GM12892 (cell line): ENCODE measurements around the gene SYT12.
A peak's percentile ranks its signal among the peaks of the same experiment; 100 is the strongest.

ENCODE experiments used
- DNase-seq: peaks from one replicate; pipeline ENCODE4 v3.0.0; 2011; ENCODE audit not compliant: insufficient read length
- FAIRE-seq: peaks from 2 replicates; lab custom pipeline; 2011; peaks lifted over from hg19 to GRCh38; lab: Jason Lieb, UNC
- POLR2A ChIP-seq: IDR thresholded peaks from 2 replicates; pipeline ENCODE4 v1.6.1; 2011; ENCODE audit warnings: low read depth, low read length, control low read depth
- POLR2AphosphoS5 ChIP-seq: IDR thresholded peaks from 2 replicates; pipeline ENCODE4 v1.6.1; 2011; ENCODE audit warnings: low read depth, low read length, control low read depth
- TAF1 ChIP-seq: IDR thresholded peaks from 2 replicates; pipeline ENCODE4 v1.6.1; 2011; ENCODE audit warnings: low read depth, mild to moderate bottlenecking, control low read depth, low read length, borderline replicate concordance

The SYT12 gene

GRCh38 chr11:67024410-67024809 is 1.5 kb downstream of the SYT12 start:
- FAIRE-seq (peak; percentile 53), DNase-seq (no peak)
- TF ChIP-seq TAF1 (no peak), POLR2AphosphoS5 (no peak), POLR2A (no peak)

- TF ChIP-seq TAF1, result no peak
- no peak for TF ChIP-seq POLR2A
- no peak for TF ChIP-seq POLR2AphosphoS5
- no peak for DNase-seq
- peak; percentile 67 for FAIRE-seq
These were observed 2.0 kb downstream of the SYT12 start for GRCh38 chr11:67024966-67025365.

GRCh38 chr11:67025750-67026149 is 2.8 kb downstream of the SYT12 start:
- no peak for DNase-seq
- no peak for TF ChIP-seq TAF1
- no peak for TF ChIP-seq POLR2AphosphoS5
- no peak for TF ChIP-seq POLR2A
- peak; percentile 5 for FAIRE-seq

- DNase-seq, result no peak
- TF ChIP-seq POLR2A, result no peak
- no peak for TF ChIP-seq TAF1
- FAIRE-seq, result peak; percentile 46
These were observed 4.0 kb downstream of the SYT12 start for GRCh38 chr11:67026941-67027340.

GRCh38 chr11:67027483-67027930 is 4.6 kb downstream of the SYT12 start:
- TF ChIP-seq TAF1 (no peak), POLR2A (no peak), POLR2AphosphoS5 (no peak)
- FAIRE-seq (no peak), DNase-seq (no peak)

GRCh38 chr11:67027943-67028542 is 5.1 kb downstream of the SYT12 start:
- TF ChIP-seq TAF1 (no peak), POLR2A (no peak), POLR2AphosphoS5 (no peak)
- no peak for DNase-seq
- peak; percentile 95 for FAIRE-seq

- FAIRE-seq (no peak), DNase-seq (no peak)
- TF ChIP-seq TAF1, result no peak
- no peak for TF ChIP-seq POLR2AphosphoS5
- TF ChIP-seq POLR2A, result no peak
These were observed 6.2 kb downstream of the SYT12 start for GRCh38 chr11:67029146-67029545.

GRCh38 chr11:67030976-67031375 is 8.0 kb downstream of the SYT12 start:
- peak; percentile 61 for FAIRE-seq
- TF ChIP-seq POLR2AphosphoS5 (no peak), TAF1 (no peak), POLR2A (no peak)
- no peak for DNase-seq

- FAIRE-seq (peak; percentile 40), DNase-seq (no peak)
- no peak for TF ChIP-seq POLR2AphosphoS5
- no peak for TF ChIP-seq TAF1
- TF ChIP-seq POLR2A, result no peak
These were observed 9.0 kb downstream of the SYT12 start for GRCh38 chr11:67031791-67032561.

GRCh38 chr11:67032830-67033551 is 10.1 kb downstream of the SYT12 start:
- no peak for DNase-seq
- TF ChIP-seq POLR2A (no peak), POLR2AphosphoS5 (no peak), TAF1 (no peak)
- FAIRE-seq, result no peak

- TF ChIP-seq POLR2A (no peak), POLR2AphosphoS5 (no peak), TAF1 (no peak)
- FAIRE-seq, result peak; percentile 5
- DNase-seq, result no peak
These were observed 10.8 kb downstream of the SYT12 start for GRCh38 chr11:67033661-67034166.
